Stimulated activated CD8-positive, alpha-beta memory T cell treated with anti-CD3 and anti-CD28 coated beads, Interleukin-4, amount 100 ng/mL, for 48 hours (primary cell): Measurements from ENCODE around the gene KIAA1755.

Source experiments
- DNase-seq: peaks from one replicate; pipeline ENCODE4 v3.0.0-alpha.2; 2020

The KIAA1755 gene

GRCh38 chr20:38217791-38218565 lies 42.6 kb downstream of the KIAA1755 start:
- no peak for DNase-seq

GRCh38 chr20:38216746-38217595 lies 43.6 kb downstream of the KIAA1755 start:
- DNase-seq = no peak

- no peak for DNase-seq
Observed at GRCh38 chr20:38216201-38216600, 44.3 kb downstream of the KIAA1755 start.

GRCh38 chr20:38215194-38216182 lies 45.0 kb downstream of the KIAA1755 start:
- DNase-seq = no peak

GRCh38 chr20:38214256-38215193 lies 46.0 kb downstream of the KIAA1755 start:
- no peak for DNase-seq

- DNase-seq = no peak
Observed at GRCh38 chr20:38213607-38213940, 47.0 kb downstream of the KIAA1755 start.

GRCh38 chr20:38212806-38213606 lies 47.5 kb downstream of the KIAA1755 start:
- DNase-seq = no peak

GRCh38 chr20:38211200-38212097 lies 49.1 kb downstream of the KIAA1755 start:
- no peak for DNase-seq

GRCh38 chr20:38210741-38211140 lies 49.8 kb downstream of the KIAA1755 start:
- DNase-seq = no peak

- no peak for DNase-seq
Observed at GRCh38 chr20:38209736-38210405, 50.7 kb downstream of the KIAA1755 start.

GRCh38 chr20:38209054-38209675 lies 51.4 kb downstream of the KIAA1755 start:
- no peak for DNase-seq

- DNase-seq = no peak
Observed at GRCh38 chr20:38208523-38208922, 52.0 kb downstream of the KIAA1755 start.

GRCh38 chr20:38208088-38208487 lies 52.4 kb downstream of the KIAA1755 start:
- no peak for DNase-seq

GRCh38 chr20:38207621-38208020 lies 52.9 kb downstream of the KIAA1755 start:
- no peak for DNase-seq

GRCh38 chr20:38205001-38205400 lies 55.5 kb downstream of the KIAA1755 start:
- no peak for DNase-seq

- DNase-seq = no peak
Observed at GRCh38 chr20:38203981-38204357, 56.6 kb downstream of the KIAA1755 start.

GRCh38 chr20:38203337-38203980 lies 57.1 kb downstream of the KIAA1755 start:
- no peak for DNase-seq

GRCh38 chr20:38202982-38203293 lies 57.6 kb downstream of the KIAA1755 start:
- no peak for DNase-seq
